GM12891 (cell line): ENCODE data around the gene SPOP.

ENCODE experiments used
- PAX5 ChIP-seq: IDR thresholded peaks from 2 replicates; pipeline ENCODE4 v1.6.1; 2011; ENCODE audit warnings: low read length, moderate library complexity, mild to moderate bottlenecking; ENCODE audit not compliant: insufficient read depth, severe bottlenecking
- POLR2A ChIP-seq: IDR thresholded peaks from 2 replicates; pipeline ENCODE4 v1.6.1; 2011; ENCODE audit warnings: low read depth, low read length, control low read depth
- POLR2AphosphoS5 ChIP-seq: IDR thresholded peaks from 2 replicates; pipeline ENCODE4 v1.6.1; 2011; ENCODE audit warnings: low read depth, low read length, control low read depth
- SPI1 ChIP-seq: IDR thresholded peaks from 2 replicates; pipeline ENCODE4 v1.6.1; 2011; ENCODE audit warnings: low read depth, low read length, control low read depth
- TAF1 ChIP-seq: IDR thresholded peaks from 2 replicates; pipeline ENCODE4 v1.6.1; 2011; ENCODE audit warnings: low read depth, low read length, control low read depth

- no peak for TF ChIP-seq POLR2A
- no peak for TF ChIP-seq POLR2AphosphoS5
- no peak for TF ChIP-seq TAF1
- no peak for TF ChIP-seq PAX5
- TF ChIP-seq SPI1, result no peak
Measured at GRCh38 chr17:49603238-49603637, 74.7 kb downstream of the SPOP start.
